Neural progenitor cell (in vitro differentiated cells): ENCODE data around the gene ADK. TPM values are rescaled to one million over a fixed set of nuclear protein-coding genes. Genes with fewer than 3 reads are reported as not detected.

Source experiments
- DNase-seq: peaks from one replicate; pipeline ENCODE4 v3.0.0-alpha.2; 2016; ENCODE audit warnings: low spot score
- H2AFZ ChIP-seq: fragments of 200-600 bp; sonication (generic); replicated peaks from 2 replicates; pipeline ENCODE4 v1.6.1; 2016; ENCODE audit warnings: antibody characterized with exemption
- H3F3A ChIP-seq: fragments of 200-600 bp; sonication (generic); 2 replicates; pipeline ENCODE4 v1.6.1; 2016; ENCODE audit warnings: antibody characterized with exemption, low read depth
- H3K27ac ChIP-seq: fragments of 200-600 bp; sonication (generic); 2 replicates; pipeline ENCODE4 v1.5.1; 2016; ENCODE audit warnings: mild to moderate bottlenecking
- H3K27me3 ChIP-seq: fragments of 200-600 bp; sonication (generic); 2 replicates; pipeline ENCODE4 v1.6.1; 2016; ENCODE audit warnings: mild to moderate bottlenecking, moderate library complexity
- H3K36me3 ChIP-seq: fragments of 200-600 bp; sonication (generic); 2 replicates; pipeline ENCODE4 v1.5.1; 2016
- H3K4me1 ChIP-seq: fragments of 200-600 bp; sonication (generic); 2 replicates; pipeline ENCODE4 v1.6.1; 2016; ENCODE audit warnings: mixed run types
- H3K4me2 ChIP-seq: fragments of 200-600 bp; sonication (generic); 2 replicates; pipeline ENCODE4 v1.6.1; 2016
- H3K4me3 ChIP-seq: fragments of 200-600 bp; sonication (generic); 2 replicates; pipeline ENCODE4 v1.5.1; 2016
- H3K79me2 ChIP-seq: fragments of 200-600 bp; sonication (generic); 2 replicates; pipeline ENCODE4 v1.6.1; 2016; ENCODE audit warnings: low read depth
- H3K9ac ChIP-seq: fragments of 200-600 bp; sonication (generic); 2 replicates; pipeline ENCODE4 v1.6.1; 2016
- H3K9me3 ChIP-seq: fragments of 200-600 bp; sonication (generic); 2 replicates; pipeline ENCODE4 v1.5.1; 2016; ENCODE audit warnings: low read depth
- H4K20me1 ChIP-seq: fragments of 200-600 bp; sonication (generic); 2 replicates; pipeline ENCODE4 v1.6.1; 2016; ENCODE audit warnings: low read depth
- H3K27ac Mint-ChIP-seq: 3 replicates; pipeline ENCODE4 v1.8.0; 2021; ENCODE audit warnings: mixed read lengths
- H3K27me3 Mint-ChIP-seq: 2 replicates; pipeline ENCODE4 v1.8.0; 2022; ENCODE audit warnings: low read depth, mild to moderate bottlenecking, inconsistent platforms, moderate library complexity, mixed read lengths; ENCODE audit not compliant: insufficient read depth
- H3K36me3 Mint-ChIP-seq: 3 replicates; pipeline ENCODE4 v1.8.0; 2021; ENCODE audit warnings: mixed read lengths
- H3K4me1 Mint-ChIP-seq: 3 replicates; pipeline ENCODE4 v1.8.0; 2021; ENCODE audit warnings: mixed read lengths
- H3K4me3 Mint-ChIP-seq: 3 replicates; pipeline ENCODE4 v1.8.0; 2021; ENCODE audit warnings: mild to moderate bottlenecking, moderate library complexity, mixed read lengths
- H3K9me3 Mint-ChIP-seq: 3 replicates; pipeline ENCODE4 v1.8.0; 2020; ENCODE audit warnings: mixed read lengths
- EZH2 ChIP-seq: fragments of 200-600 bp; sonication (generic); IDR thresholded peaks from 2 replicates; pipeline ENCODE4 v1.6.1; 2017; ENCODE audit warnings: antibody characterized with exemption, mild to moderate bottlenecking, moderate library complexity
- EZH2phosphoT487 ChIP-seq: fragments of 200-600 bp; sonication (generic); IDR thresholded peaks from 2 replicates; pipeline ENCODE4 v1.6.1; 2017; ENCODE audit warnings: antibody characterized with exemption
- total RNA-seq: library from RNA; depleted of rRNA; stranded (reverse); fragments of >200 nt; gene quantifications from 2 replicates; pipeline ENCODE4 v1.2.3, GENCODE V29; 2015; ENCODE audit warnings: low replicate concordance
- TF ChIP-seq, protein P1 (sequence below): fragments of 200-600 bp; sonication (generic); IDR thresholded peaks from 2 replicates; pipeline ENCODE4 v1.5.1; 2017; ENCODE audit warnings: antibody characterized with exemption, mild to moderate bottlenecking

ADK gene
- total RNA-seq, 1 donor from 2014 or later, result 50.9 TPM

DNA sequence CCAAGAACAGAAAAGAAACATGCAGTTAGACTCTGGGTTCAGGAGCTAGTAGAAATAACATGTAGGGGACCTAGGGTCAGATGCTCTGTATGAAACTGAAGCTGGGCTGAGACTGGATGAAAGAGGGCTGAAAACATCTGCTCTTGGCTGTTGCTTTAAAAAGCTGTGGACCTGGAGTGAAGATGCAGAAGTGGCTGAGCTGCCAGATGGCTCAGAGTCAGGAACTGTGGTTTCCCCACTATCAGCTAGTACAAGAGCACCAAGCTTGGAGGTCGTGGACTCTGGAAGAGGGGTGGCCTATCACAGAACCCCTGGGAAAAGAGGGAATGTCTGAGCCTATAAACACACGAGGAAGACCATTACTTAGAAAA, 5.9 kb downstream of the ADK start:
- Mint-ChIP-seq H3K9me3 (no peaks in the 10 kb centered on the region), H3K27ac (no peak overlapping the region), H3K36me3 (peaks cover 6% of the 10 kb centered on the region), H3K4me1 (peaks cover 19% of the 10 kb centered on the region), H3K27me3 (no peaks in the 10 kb centered on the region), H3K4me3 (no peak overlapping the region)
- Histone ChIP-seq H3K79me2 (peaks cover 89% of the 10 kb centered on the region), H3K4me2 (no peak overlapping the region), H3K9me3 (no peaks in the 10 kb centered on the region), H3K4me3 (no peak overlapping the region), H3K36me3 (no peaks in the 10 kb centered on the region), H3K27me3 (no peaks in the 10 kb centered on the region), H3K27ac (no peak overlapping the region), H2AFZ (no peak overlapping the region), H3K9ac (no peak overlapping the region), H3K4me1 (peaks cover 15% of the 10 kb centered on the region), H3F3A (peaks cover 2% of the 10 kb centered on the region), H4K20me1 (no peaks in the 10 kb centered on the region)
- TF ChIP-seq EZH2, result no peak
- no peak for TF ChIP-seq EZH2phosphoT487
- TF ChIP-seq, protein P1, sequence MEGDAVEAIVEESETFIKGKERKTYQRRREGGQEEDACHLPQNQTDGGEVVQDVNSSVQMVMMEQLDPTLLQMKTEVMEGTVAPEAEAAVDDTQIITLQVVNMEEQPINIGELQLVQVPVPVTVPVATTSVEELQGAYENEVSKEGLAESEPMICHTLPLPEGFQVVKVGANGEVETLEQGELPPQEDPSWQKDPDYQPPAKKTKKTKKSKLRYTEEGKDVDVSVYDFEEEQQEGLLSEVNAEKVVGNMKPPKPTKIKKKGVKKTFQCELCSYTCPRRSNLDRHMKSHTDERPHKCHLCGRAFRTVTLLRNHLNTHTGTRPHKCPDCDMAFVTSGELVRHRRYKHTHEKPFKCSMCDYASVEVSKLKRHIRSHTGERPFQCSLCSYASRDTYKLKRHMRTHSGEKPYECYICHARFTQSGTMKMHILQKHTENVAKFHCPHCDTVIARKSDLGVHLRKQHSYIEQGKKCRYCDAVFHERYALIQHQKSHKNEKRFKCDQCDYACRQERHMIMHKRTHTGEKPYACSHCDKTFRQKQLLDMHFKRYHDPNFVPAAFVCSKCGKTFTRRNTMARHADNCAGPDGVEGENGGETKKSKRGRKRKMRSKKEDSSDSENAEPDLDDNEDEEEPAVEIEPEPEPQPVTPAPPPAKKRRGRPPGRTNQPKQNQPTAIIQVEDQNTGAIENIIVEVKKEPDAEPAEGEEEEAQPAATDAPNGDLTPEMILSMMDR, result no peak
- DNase-seq, result no peak

DNA sequence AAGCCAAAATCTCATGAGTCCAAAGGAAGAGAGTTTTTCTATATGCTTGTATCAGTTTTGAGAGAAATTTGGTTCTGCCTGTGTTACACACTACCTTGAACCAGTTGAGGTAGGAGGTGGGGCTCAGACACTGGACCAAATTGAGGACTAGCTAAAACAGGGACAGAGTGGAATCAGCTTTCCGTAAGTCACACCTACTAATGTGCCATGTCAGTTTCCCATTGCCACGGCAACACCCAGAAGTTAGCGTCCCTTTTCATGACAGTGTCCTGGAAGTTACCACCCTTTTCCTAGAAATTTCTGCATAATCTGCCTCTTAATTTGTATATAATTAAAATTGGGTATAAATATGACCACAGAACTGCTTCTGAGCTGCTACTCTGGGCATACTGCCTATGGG, 9.0 kb downstream of the ADK start:
- no peak for TF ChIP-seq EZH2phosphoT487
- Mint-ChIP-seq H3K4me1 (no peaks in the 10 kb centered on the region), H3K27ac (no peak overlapping the region), H3K9me3 (no peaks in the 10 kb centered on the region), H3K4me3 (no peak overlapping the region), H3K27me3 (no peaks in the 10 kb centered on the region), H3K36me3 (peaks cover 3% of the 10 kb centered on the region)
- no peak for DNase-seq
- H3K4me2 ChIP-seq, result no peak overlapping the region
- no peaks in the 10 kb centered on the region for H3K36me3 ChIP-seq
- peaks cover 70% of the 10 kb centered on the region for H3K79me2 ChIP-seq
- H2AFZ ChIP-seq, result no peak overlapping the region
- peaks cover 5% of the 10 kb centered on the region for H4K20me1 ChIP-seq
- no peak overlapping the region for H3K4me3 ChIP-seq
- H3K27me3 ChIP-seq, result no peaks in the 10 kb centered on the region
- no peaks in the 10 kb centered on the region for H3K9me3 ChIP-seq
- no peaks in the 10 kb centered on the region for H3F3A ChIP-seq
- H3K4me1 ChIP-seq, result no peaks in the 10 kb centered on the region
- H3K27ac ChIP-seq, result no peak overlapping the region
- H3K9ac ChIP-seq, result no peak overlapping the region

DNA sequence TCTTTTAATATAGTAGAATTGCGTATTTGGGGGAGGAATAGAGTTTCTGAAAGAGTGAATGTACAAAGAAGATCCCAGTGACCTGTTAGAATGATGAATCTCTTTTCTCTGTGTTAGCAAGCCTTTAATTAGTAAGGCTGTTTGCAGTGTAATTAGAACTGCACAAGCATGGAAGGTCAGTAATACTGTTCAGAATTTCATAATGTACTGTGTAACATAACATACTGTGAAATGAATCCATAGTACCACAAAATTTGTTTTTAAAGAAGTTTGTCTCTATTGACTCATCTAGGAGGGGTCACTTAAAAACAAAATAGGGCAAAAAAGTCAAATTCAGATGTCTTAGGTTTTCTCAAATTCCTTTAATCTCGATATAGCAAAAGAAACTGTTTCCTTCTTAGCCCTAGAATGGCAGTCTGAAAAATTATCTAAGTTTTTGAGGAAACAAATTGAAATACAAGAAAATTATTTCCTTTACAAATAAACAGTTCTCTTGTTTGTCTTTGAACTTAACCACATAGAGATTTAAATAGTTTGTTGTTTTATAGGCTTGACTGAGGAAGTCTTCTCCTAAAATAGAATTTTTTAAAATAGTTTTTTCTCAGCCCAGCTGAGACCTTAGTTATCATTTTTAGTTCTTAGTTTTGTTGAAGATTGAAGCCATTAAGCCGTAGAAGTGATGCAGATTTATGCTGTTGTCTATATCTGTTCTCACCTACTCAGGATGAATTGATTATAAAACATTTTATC, 12.5 kb downstream of the ADK start:
- no peaks in the 10 kb centered on the region for H3F3A ChIP-seq
- Mint-ChIP-seq H3K27me3 (no peaks in the 10 kb centered on the region), H3K36me3 (peaks cover 3% of the 10 kb centered on the region), H3K4me3 (no peak overlapping the region), H3K4me1 (no peaks in the 10 kb centered on the region), H3K9me3 (no peaks in the 10 kb centered on the region), H3K27ac (no peak overlapping the region)
- TF ChIP-seq, protein P1, result no peak
- TF ChIP-seq EZH2, result no peak
- TF ChIP-seq EZH2phosphoT487, result no peak
- H2AFZ ChIP-seq, result no peak overlapping the region
- no peaks in the 10 kb centered on the region for H3K9me3 ChIP-seq
- no peak overlapping the region for H3K4me2 ChIP-seq
- no peak overlapping the region for H3K4me3 ChIP-seq
- no peaks in the 10 kb centered on the region for H3K36me3 ChIP-seq
- peaks cover 5% of the 10 kb centered on the region for H4K20me1 ChIP-seq
- H3K79me2 ChIP-seq, result peaks cover 53% of the 10 kb centered on the region
- no peaks in the 10 kb centered on the region for H3K27me3 ChIP-seq
- no peak overlapping the region for H3K27ac ChIP-seq
- no peaks in the 10 kb centered on the region for H3K4me1 ChIP-seq
- H3K9ac ChIP-seq, result no peak overlapping the region
- no peak for DNase-seq

DNA sequence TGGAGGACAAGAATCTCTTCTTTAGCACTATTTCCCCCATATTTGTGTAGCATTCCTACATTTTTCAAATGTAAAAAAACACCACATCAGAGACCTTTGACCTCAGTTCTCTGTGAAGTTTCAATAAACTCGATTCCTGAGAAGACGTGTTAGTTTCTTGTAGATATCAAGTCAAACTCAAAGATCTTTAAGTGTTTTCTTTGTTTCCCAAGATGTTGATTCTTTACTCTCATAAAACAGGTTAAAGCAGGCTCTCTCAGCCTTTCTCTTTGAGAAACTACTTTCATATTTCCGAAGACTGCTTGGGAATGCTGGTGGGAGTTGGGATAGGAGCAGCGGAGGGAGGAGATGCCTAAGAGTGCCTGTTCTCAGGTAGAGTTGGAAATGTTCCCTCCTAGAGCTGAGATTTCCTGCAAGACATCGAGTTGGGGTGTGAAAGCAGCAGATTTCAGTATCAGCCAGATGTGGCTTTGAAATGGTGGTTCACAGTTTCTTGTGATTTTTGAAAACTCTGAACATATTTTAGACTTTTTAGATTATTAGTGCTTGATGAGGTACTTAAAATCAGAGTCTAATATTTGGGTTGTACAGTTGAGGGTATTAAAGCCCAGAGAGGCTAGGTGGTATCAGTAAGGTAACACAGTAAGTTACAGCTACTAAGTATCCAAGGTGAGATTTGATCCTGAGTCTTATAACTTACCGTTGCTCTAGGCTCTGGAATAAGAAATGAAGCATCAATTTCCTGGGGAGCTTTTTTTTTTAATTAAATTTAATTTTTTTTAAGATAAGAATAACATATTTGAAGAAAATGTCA, 13.9 kb downstream of the ADK start:
- Histone ChIP-seq H3K4me1 (no peaks in the 10 kb centered on the region), H3K27ac (no peak overlapping the region), H3K36me3 (no peaks in the 10 kb centered on the region), H2AFZ (no peak overlapping the region), H3K79me2 (peaks cover 39% of the 10 kb centered on the region), H3K9ac (no peak overlapping the region), H3K9me3 (no peaks in the 10 kb centered on the region), H3K4me3 (no peak overlapping the region), H3F3A (no peaks in the 10 kb centered on the region), H3K27me3 (no peaks in the 10 kb centered on the region), H3K4me2 (no peak overlapping the region), H4K20me1 (peaks cover 5% of the 10 kb centered on the region)
- no peaks in the 10 kb centered on the region for H3K4me1 Mint-ChIP-seq
- H3K36me3 Mint-ChIP-seq, result no peaks in the 10 kb centered on the region
- no peak overlapping the region for H3K4me3 Mint-ChIP-seq
- TF ChIP-seq EZH2phosphoT487, result no peak
- TF ChIP-seq EZH2, result no peak
- TF ChIP-seq, protein P1, result no peak
- peak overlapping the region; percentile 17 for H3K27ac Mint-ChIP-seq
- DNase-seq, result no peak
- no peaks in the 10 kb centered on the region for H3K9me3 Mint-ChIP-seq
- no peaks in the 10 kb centered on the region for H3K27me3 Mint-ChIP-seq
